Ascending aorta (tissue), 2 donors: ENCODE data around the gene ADAMTS14. TPM values are rescaled to one million over a fixed set of nuclear protein-coding genes. Genes with fewer than 3 reads are reported as not detected.

Experiments used
- DNase-seq, 2 donors: peaks; one replicate each; pipeline ENCODE4 v3.0.0-alpha.2; 2019; ENCODE audit warnings: low spot score in 2 of 2
- H3K27ac ChIP-seq, 2 donors: fragments of 200-600 bp; sonication (generic); one replicate each; pipeline ENCODE4 v1.5.1; 2016 to 2017; ENCODE audit warnings: mild to moderate bottlenecking in 1 of 2
- H3K27me3 ChIP-seq: fragments of 200-600 bp; sonication (generic); one replicate; pipeline ENCODE4 v1.5.1; 2017
- H3K36me3 ChIP-seq, 2 donors: fragments of 200-600 bp; sonication (generic); one replicate each; pipeline ENCODE4 v1.5.1; 2016
- H3K4me1 ChIP-seq, 2 donors: fragments of 200-600 bp; sonication (generic); one replicate each; pipeline ENCODE4 v1.5.1; 2016 to 2017; ENCODE audit warnings: mild to moderate bottlenecking in 1 of 2
- H3K4me3 ChIP-seq, 2 donors: fragments of 200-600 bp; sonication (generic); one replicate each; pipeline ENCODE4 v1.5.1; 2016 to 2017; ENCODE audit warnings: mild to moderate bottlenecking in 1 of 2
- H3K9me3 ChIP-seq, 2 donors: fragments of 200-600 bp; sonication (generic); one replicate each; pipeline ENCODE4 v1.5.1; 2016
- intact Hi-C: fragments of 100-400 bp; cut with DNase I; formaldehyde crosslinking; loops from one replicate; pipeline ENCODE4 v1.15.1; 2023
- total RNA-seq: library from RNA; depleted of rRNA; stranded (reverse); fragments of >200 nt; gene quantifications from one replicate; pipeline ENCODE4 v1.1.0, GENCODE V29; 2016
- TF ChIP-seq, protein P1 (sequence below), 3 experiments: fragments of 200-600 bp in 2 of 3; fragments of 450-650 bp in 1 of 3; sonication (generic) in 2 of 3; IDR thresholded peaks; one replicate each; pipeline ENCODE4 v1.5.1; 2016 to 2019; ENCODE audit warnings: antibody characterized with exemption in 3 of 3, mild to moderate bottlenecking in 1 of 3, moderate library complexity in 1 of 3

Gene ADAMTS14
- total RNA-seq, 1 donor from 2014 or later = 0.32 TPM

DNA sequence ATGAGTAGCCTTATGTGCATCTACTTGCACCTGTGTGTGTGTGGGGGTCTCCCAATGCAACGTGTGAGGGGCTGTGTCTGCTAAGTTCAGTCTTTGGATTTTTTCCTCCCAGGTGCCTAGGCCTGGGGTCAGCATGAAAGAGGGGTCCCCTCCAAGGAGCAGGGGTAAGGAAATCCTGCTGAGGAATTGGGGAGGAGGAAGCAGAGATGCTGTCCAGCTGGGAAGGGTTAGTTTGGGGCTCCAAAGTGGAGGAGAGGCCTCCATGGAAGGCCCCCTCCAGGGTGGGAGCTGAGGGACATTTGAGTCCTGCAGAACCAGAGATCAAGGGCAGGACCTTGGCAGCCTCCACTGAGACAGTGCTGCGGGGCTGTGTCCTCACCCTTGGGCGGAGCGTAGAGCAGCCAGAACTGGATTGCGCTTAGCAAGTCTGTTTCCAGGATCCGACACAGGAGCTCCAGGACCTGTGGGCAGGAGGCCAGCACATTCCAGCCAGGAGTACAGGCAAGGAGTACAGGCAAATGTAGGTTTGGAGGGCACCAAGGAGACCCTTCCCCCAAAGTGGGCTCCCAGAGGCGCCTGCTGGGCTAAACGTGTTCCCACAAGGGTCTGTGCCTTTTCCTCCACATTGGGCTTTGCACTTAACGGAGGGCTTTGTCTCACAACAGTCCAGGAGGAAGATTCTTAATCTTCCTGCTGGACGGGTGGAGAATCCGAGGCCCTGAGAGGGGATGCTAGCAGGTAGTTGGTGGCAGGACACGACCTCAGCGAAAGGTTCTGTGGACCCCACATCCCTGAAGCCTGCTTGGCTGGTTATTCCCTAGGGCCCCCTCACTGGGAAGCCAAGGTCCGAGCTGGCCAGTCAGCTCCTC is 102.7 kb downstream of the ADAMTS14 start:
- Histone ChIP-seq H3K36me3 (no peaks in the 10 kb centered on the region), H3K27ac (no peak overlapping the region), H3K27me3 (no peaks in the 10 kb centered on the region), H3K9me3 (no peaks in the 10 kb centered on the region), H3K4me1 (no peaks in the 10 kb centered on the region), H3K4me3 (no peak overlapping the region)
- DNase-seq = peak in 1 of 2 donors; percentile 40
- intact Hi-C loops = no loop called here
- TF ChIP-seq, protein P1, sequence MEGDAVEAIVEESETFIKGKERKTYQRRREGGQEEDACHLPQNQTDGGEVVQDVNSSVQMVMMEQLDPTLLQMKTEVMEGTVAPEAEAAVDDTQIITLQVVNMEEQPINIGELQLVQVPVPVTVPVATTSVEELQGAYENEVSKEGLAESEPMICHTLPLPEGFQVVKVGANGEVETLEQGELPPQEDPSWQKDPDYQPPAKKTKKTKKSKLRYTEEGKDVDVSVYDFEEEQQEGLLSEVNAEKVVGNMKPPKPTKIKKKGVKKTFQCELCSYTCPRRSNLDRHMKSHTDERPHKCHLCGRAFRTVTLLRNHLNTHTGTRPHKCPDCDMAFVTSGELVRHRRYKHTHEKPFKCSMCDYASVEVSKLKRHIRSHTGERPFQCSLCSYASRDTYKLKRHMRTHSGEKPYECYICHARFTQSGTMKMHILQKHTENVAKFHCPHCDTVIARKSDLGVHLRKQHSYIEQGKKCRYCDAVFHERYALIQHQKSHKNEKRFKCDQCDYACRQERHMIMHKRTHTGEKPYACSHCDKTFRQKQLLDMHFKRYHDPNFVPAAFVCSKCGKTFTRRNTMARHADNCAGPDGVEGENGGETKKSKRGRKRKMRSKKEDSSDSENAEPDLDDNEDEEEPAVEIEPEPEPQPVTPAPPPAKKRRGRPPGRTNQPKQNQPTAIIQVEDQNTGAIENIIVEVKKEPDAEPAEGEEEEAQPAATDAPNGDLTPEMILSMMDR (IDR thresholded peaks at IDR 0.05) = no peak

DNA sequence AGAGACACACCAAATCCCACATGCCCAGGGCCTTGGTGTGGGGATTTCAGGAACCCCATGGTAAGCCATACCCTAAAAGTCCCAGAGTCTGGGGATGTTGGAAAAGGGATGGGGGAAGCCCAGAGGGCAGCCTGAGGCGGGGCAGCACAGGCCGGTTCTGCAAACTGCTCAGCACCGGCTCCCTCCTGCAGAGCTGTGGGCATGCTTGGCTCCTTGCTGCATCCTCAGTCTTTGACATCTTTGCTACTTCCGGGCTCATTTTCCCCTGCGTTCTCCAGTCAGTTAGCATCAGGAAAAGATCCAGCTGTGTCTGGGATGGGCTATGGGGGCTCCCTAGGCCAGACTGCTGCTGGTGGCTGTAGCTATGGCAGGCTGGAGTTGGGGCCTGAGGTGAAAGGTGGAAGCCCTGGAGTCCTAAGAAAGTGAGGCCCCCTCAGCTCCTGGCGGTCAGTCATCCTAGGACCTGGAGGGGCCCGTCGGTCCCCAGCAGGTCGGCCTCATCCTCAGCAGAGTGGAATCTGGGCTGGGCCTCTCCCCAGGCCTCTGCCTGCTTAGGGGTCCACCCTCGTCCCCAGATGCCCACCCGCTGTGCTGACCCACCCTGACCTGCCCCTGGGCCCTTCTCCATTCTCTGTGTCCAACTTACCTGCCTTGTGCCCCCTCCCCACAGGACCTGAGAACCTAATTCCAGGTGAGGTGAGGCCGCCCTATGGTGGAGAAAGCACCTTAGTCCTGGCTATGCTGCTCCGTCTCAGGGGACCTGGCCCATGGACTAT is 103.6 kb downstream of the ADAMTS14 start:
- no peaks in the 10 kb centered on the region for H3K27me3 ChIP-seq
- no peaks in the 10 kb centered on the region for H3K9me3 ChIP-seq
- intact Hi-C loops = no loop called here
- TF ChIP-seq, protein P1 (IDR thresholded peaks at IDR 0.05) = no peak
- no peaks in the 10 kb centered on the region for H3K36me3 ChIP-seq
- no peak overlapping the region for H3K4me3 ChIP-seq
- H3K4me1 ChIP-seq = no peaks in the 10 kb centered on the region
- DNase-seq = peak in 1 of 2 donors; percentile 40
- H3K27ac ChIP-seq = no peak overlapping the region

DNA sequence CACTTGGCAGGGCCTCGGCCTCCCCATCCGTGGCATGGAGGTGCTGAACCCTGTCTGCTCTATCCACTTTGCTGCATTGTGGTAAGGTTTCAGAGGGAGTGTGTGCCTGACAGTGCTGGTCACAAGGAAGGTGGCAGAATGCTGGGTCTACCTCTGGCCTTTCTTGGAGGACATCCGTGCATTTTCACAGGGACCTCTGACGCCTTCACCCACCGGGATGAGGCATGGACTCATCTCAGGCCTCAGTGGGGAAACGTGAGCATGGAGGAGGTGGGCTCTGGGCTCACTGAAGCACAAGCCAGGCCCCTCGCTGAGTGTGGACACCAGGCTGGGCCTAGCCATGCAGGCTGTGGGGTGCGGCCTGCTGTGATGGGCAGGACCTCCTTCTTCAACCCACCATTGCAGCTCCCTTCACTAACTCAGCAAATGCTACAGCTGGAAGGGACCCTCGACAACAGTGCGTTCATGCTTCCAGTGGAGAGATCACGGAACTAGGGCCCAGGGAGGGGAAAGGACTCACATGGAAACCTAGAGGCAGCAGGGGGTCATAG is 104.2 kb downstream of the ADAMTS14 start:
- H3K27me3 ChIP-seq = no peaks in the 10 kb centered on the region
- H3K9me3 ChIP-seq = no peaks in the 10 kb centered on the region
- H3K36me3 ChIP-seq = no peaks in the 10 kb centered on the region
- no peaks in the 10 kb centered on the region for H3K4me1 ChIP-seq
- intact Hi-C loops = no loop called here
- DNase-seq = peak in 1 of 2 donors; percentile 56
- TF ChIP-seq, protein P1 (IDR thresholded peaks at IDR 0.05) = no peak
- H3K27ac ChIP-seq = no peak overlapping the region
- no peak overlapping the region for H3K4me3 ChIP-seq

DNA sequence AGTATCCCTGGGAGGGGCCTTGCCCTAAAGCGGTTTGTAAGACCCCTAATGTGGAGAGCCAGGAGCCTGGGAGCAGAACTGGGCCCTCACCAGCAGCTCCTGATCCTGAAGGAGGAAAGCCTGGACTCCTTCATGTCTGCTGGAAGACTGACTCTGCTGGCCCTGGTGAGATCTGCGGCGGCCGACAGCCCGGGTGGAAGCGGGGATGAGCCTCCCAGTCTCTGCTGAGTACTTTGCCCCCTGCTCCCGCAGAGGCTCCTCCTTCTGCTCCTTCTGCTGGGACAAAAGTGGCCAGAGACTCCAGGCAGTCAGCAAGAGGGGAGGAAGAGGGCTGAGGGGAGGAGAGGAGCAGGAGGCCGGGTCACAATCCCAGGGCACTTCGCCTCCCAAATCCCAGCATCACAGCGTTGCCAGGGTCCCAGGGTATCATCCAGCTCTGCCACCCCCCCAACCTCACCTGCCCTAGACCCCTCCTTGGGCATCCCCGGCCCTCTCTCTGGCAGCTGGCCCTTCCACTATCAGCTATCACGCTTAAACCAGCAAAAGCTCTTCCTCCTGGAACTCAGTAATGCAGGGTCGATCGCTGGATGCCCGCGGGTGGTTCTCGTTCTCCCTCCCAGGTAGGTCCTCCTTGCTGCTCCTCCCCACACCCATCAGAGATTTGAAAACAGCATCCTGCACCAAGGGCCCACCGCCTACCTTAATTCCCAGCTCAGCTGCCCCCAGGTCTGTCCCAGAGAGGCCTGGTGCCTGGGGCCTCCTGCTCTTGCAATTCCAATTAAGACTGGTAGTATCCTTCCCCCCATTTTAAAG is 105.0 kb downstream of the ADAMTS14 start:
- TF ChIP-seq, protein P1 (IDR thresholded peaks at IDR 0.05) = no peak
- Histone ChIP-seq H3K4me1 (no peaks in the 10 kb centered on the region), H3K27ac (no peak overlapping the region), H3K36me3 (no peaks in the 10 kb centered on the region), H3K27me3 (no peaks in the 10 kb centered on the region), H3K9me3 (no peaks in the 10 kb centered on the region), H3K4me3 (no peak overlapping the region)
- intact Hi-C loops = no loop called here
- DNase-seq = peak in 1 of 2 donors; percentile 37

DNA sequence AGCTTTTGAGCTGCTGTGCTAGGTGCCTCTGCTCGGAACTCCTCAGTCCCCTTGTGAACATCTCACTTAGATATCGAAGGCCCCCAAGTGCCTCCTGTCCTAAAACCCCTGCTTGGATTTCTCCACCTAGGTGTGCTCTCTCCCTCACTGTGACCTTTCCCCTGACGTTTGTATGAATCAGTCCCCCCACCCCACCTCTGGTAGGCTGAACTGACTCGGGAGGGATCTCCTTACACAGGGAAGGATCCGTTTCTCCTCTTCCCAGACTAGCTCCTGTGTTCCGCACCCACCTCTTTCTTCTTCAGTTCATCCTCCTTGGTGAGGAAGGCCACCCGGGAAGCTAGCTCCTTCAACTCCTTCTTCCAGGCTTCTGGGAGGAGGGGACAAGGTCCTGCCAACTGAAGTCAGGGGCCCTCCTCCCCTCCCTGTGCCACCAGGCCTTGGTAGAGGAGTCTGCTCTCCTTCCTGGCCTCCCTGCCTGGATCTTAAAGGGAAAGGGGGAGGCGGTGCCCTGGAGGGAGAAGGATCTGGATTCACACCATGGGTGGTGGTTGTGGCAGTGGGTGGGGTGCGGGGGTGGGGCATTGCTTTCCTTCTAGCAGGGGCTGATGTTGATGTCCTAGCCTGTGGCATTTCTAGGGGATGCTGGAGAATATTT is 106.1 kb downstream of the ADAMTS14 start:
- Histone ChIP-seq H3K9me3 (no peaks in the 10 kb centered on the region), H3K27ac (no peak overlapping the region), H3K4me3 (no peak overlapping the region), H3K36me3 (no peaks in the 10 kb centered on the region), H3K4me1 (no peaks in the 10 kb centered on the region), H3K27me3 (no peaks in the 10 kb centered on the region)
- TF ChIP-seq, protein P1 (IDR thresholded peaks at IDR 0.05) = no peak
- peak in 1 of 2 donors; percentile 35 for DNase-seq
- intact Hi-C loops = no loop called here
